ENCODE measurements around the gene POLD3.

POLD3 gene

GRCh38 chr11:74572349-74572748 is 20.0 kb upstream of the POLD3 start:
- no peaks in the 10 kb centered on the region for H3K36me3 ChIP-seq (ENCODE audit: insufficient read depth, insufficient read length, low read length)
- H3K9ac ChIP-seq (ENCODE audit: insufficient read length, low read depth) = no peak overlapping the region
- H3K9me3 ChIP-seq (ENCODE audit: insufficient read depth, low read length) = no peaks in the 10 kb centered on the region

GRCh38 chr11:74574563-74574962 is 17.8 kb upstream of the POLD3 start:
- H3K27me3 ChIP-seq (ENCODE audit: insufficient read depth, insufficient read length) = no peaks in the 10 kb centered on the region
- no peak overlapping the region for H3K4me3 ChIP-seq (ENCODE audit: insufficient read length, low read depth)
- TF ChIP-seq ZNF274 (IDR thresholded peaks at IDR 0.05; ENCODE audit: low read depth, low read length) = no peak
- TF ChIP-seq SUZ12 (IDR thresholded peaks at IDR 0.05; ENCODE audit: extremely low read depth, insufficient read depth, insufficient read length) = no peak
- no peak for TF ChIP-seq YY1 (IDR thresholded peaks at IDR 0.05; ENCODE audit: insufficient read depth, insufficient read length)
- no peaks in the 10 kb centered on the region for H3K9me3 ChIP-seq (ENCODE audit: insufficient read depth, low read length)
- H3K36me3 ChIP-seq (ENCODE audit: insufficient read depth, insufficient read length, low read length) = no peaks in the 10 kb centered on the region
- no peaks in the 10 kb centered on the region for H3K4me1 ChIP-seq (ENCODE audit: insufficient read depth, insufficient read length)
- no peak overlapping the region for H3K9ac ChIP-seq (ENCODE audit: insufficient read length, low read depth)
- DNase-seq (ENCODE audit: low read depth, low spot score) = no peak

More at GRCh38 chr11:74572349-74572748, 20.0 kb upstream of the POLD3 start:
- no peak for TF ChIP-seq ZNF274 (IDR thresholded peaks at IDR 0.05; ENCODE audit: low read depth, low read length)
- TF ChIP-seq SUZ12 (IDR thresholded peaks at IDR 0.05; ENCODE audit: extremely low read depth, insufficient read depth, insufficient read length) = no peak
- TF ChIP-seq YY1 (IDR thresholded peaks at IDR 0.05; ENCODE audit: insufficient read depth, insufficient read length) = no peak
- no peaks in the 10 kb centered on the region for H3K27me3 ChIP-seq (ENCODE audit: insufficient read depth, insufficient read length)
- DNase-seq (ENCODE audit: low read depth, low spot score) = no peak
- no peak overlapping the region for H3K4me3 ChIP-seq (ENCODE audit: insufficient read length, low read depth)
- H3K4me1 ChIP-seq (ENCODE audit: insufficient read depth, insufficient read length) = no peaks in the 10 kb centered on the region

DNA sequence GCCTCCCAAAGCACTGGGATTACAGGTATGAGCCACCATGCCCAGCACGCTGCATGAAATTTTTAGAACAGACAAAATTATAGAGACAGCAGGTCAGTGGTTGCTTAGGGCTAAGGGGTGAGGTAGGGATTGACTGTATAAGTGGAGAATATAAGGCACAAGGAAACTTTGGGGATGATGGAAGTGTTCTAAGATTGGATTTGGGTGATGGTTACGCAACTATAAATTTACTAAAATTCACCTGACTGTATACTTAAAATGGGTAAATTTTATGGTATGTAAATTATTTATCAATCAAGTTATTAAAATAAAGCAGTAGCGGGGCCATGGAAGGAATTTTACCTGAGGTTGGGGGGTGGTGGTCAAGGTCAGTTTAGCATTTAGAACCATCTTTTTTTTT is 16.4 kb upstream of the POLD3 start:
- no peak overlapping the region for H3K4me3 ChIP-seq (ENCODE audit: insufficient read length, low read depth)
- no peaks in the 10 kb centered on the region for H3K9me3 ChIP-seq (ENCODE audit: insufficient read depth, low read length)
- TF ChIP-seq YY1 (IDR thresholded peaks at IDR 0.05; ENCODE audit: insufficient read depth, insufficient read length) (no peak), SUZ12 (IDR thresholded peaks at IDR 0.05; ENCODE audit: extremely low read depth, insufficient read depth, insufficient read length) (no peak), ZNF274 (IDR thresholded peaks at IDR 0.05; ENCODE audit: low read depth, low read length) (no peak)
- no peak for DNase-seq (ENCODE audit: low read depth, low spot score)
- H3K4me1 ChIP-seq (ENCODE audit: insufficient read depth, insufficient read length) = no peaks in the 10 kb centered on the region
- H3K27me3 ChIP-seq (ENCODE audit: insufficient read depth, insufficient read length) = no peaks in the 10 kb centered on the region
- no peak overlapping the region for H3K9ac ChIP-seq (ENCODE audit: insufficient read length, low read depth)
- H3K36me3 ChIP-seq (ENCODE audit: insufficient read depth, insufficient read length, low read length) = no peaks in the 10 kb centered on the region

- Histone ChIP-seq H3K4me3 (ENCODE audit: insufficient read length, low read depth) (no peak overlapping the region), H3K36me3 (ENCODE audit: insufficient read depth, insufficient read length, low read length) (no peaks in the 10 kb centered on the region), H3K9ac (ENCODE audit: insufficient read length, low read depth) (no peak overlapping the region), H3K9me3 (ENCODE audit: insufficient read depth, low read length) (no peaks in the 10 kb centered on the region), H3K27me3 (ENCODE audit: insufficient read depth, insufficient read length) (no peaks in the 10 kb centered on the region), H3K4me1 (ENCODE audit: insufficient read depth, insufficient read length) (no peaks in the 10 kb centered on the region)
- no peak for TF ChIP-seq YY1 (IDR thresholded peaks at IDR 0.05; ENCODE audit: insufficient read depth, insufficient read length)
- no peak for TF ChIP-seq ZNF274 (IDR thresholded peaks at IDR 0.05; ENCODE audit: low read depth, low read length)
- TF ChIP-seq SUZ12 (IDR thresholded peaks at IDR 0.05; ENCODE audit: extremely low read depth, insufficient read depth, insufficient read length) = no peak
- DNase-seq (ENCODE audit: low read depth, low spot score) = no peak
These were observed 15.2 kb upstream of the POLD3 start for GRCh38 chr11:74577181-74577580.

DNA sequence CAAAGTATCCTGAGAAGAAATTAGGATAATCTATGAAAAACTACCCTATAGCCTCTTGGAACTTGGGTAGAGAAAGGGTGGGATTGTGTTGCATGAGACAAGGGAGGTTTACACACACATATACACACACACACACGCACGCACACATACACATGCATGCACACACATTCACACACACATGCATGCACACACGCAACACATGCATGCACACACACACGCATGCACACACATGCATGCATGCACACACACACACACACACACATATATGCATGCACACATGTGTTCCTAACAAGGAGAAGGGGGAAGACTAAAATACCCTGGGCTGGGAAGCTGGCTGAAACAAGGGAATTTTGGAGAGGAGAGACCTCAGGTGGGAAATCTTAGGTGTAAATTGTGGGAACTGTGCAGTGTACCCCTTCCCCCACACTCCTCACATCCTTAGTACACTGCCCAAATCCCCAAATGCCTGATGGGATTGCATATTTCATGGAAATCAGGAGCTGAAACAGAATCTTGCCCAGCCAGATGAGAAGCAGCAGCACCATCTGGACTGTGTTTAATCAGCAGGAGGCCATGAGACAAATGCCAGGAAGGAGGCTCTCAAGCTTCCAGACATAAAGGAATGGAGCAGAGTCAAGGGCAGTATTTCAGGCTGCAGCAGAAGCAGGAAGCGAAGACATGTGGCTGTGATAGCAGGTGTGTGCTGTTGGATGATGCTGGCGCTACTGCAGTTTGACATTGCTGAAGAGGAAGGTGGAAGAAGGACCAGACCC is 14.6 kb upstream of the POLD3 start:
- no peak for DNase-seq (ENCODE audit: low read depth, low spot score)
- no peaks in the 10 kb centered on the region for H3K27me3 ChIP-seq (ENCODE audit: insufficient read depth, insufficient read length)
- H3K9ac ChIP-seq (ENCODE audit: insufficient read length, low read depth) = no peak overlapping the region
- no peaks in the 10 kb centered on the region for H3K4me1 ChIP-seq (ENCODE audit: insufficient read depth, insufficient read length)
- no peaks in the 10 kb centered on the region for H3K9me3 ChIP-seq (ENCODE audit: insufficient read depth, low read length)
- H3K36me3 ChIP-seq (ENCODE audit: insufficient read depth, insufficient read length, low read length) = no peaks in the 10 kb centered on the region
- TF ChIP-seq YY1 (IDR thresholded peaks at IDR 0.05; ENCODE audit: insufficient read depth, insufficient read length) (no peak), ZNF274 (IDR thresholded peaks at IDR 0.05; ENCODE audit: low read depth, low read length) (no peak), SUZ12 (IDR thresholded peaks at IDR 0.05; ENCODE audit: extremely low read depth, insufficient read depth, insufficient read length) (no peak)
- H3K4me3 ChIP-seq (ENCODE audit: insufficient read length, low read depth) = no peak overlapping the region

- Histone ChIP-seq H3K4me1 (ENCODE audit: insufficient read depth, insufficient read length) (no peaks in the 10 kb centered on the region), H3K4me3 (ENCODE audit: insufficient read length, low read depth) (no peak overlapping the region), H3K9me3 (ENCODE audit: insufficient read depth, low read length) (no peaks in the 10 kb centered on the region), H3K27me3 (ENCODE audit: insufficient read depth, insufficient read length) (no peaks in the 10 kb centered on the region), H3K36me3 (ENCODE audit: insufficient read depth, insufficient read length, low read length) (no peaks in the 10 kb centered on the region), H3K9ac (ENCODE audit: insufficient read length, low read depth) (no peak overlapping the region)
- no peak for DNase-seq (ENCODE audit: low read depth, low spot score)
- TF ChIP-seq SUZ12 (IDR thresholded peaks at IDR 0.05; ENCODE audit: extremely low read depth, insufficient read depth, insufficient read length) (no peak), ZNF274 (IDR thresholded peaks at IDR 0.05; ENCODE audit: low read depth, low read length) (no peak), YY1 (IDR thresholded peaks at IDR 0.05; ENCODE audit: insufficient read depth, insufficient read length) (no peak)
These were observed 12.7 kb upstream of the POLD3 start for GRCh38 chr11:74579577-74580270.

DNA sequence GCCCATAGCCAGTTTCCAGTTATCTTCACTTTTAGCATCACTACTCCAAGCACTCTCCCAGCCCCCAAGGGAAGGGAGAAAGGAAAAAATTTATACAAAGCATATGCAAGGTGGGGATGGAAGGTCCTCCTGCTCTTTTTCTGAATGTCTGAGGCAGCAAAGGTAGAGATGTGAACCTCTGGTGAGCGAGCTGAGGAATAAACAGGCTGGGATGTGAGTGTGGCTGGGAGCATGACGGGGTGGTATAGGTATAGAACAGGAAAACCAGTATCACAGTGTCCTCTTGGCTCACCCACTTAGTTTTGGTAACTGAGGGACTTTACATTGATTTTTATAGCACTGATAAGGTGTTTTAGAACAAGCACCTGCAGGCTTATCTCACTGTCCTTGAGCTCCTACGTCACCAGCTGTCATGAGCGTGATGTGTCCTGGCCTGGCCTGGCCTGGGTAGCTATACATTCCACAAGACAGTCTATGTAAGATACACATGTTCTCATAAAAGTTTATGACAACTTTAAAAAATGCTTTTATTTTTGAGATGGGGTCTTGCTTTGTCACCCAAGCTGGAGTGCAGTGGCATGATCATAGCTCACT is 10.3 kb upstream of the POLD3 start:
- no peaks in the 10 kb centered on the region for H3K9me3 ChIP-seq (ENCODE audit: insufficient read depth, low read length)
- TF ChIP-seq SUZ12 (IDR thresholded peaks at IDR 0.05; ENCODE audit: extremely low read depth, insufficient read depth, insufficient read length) (no peak), YY1 (IDR thresholded peaks at IDR 0.05; ENCODE audit: insufficient read depth, insufficient read length) (no peak), ZNF274 (IDR thresholded peaks at IDR 0.05; ENCODE audit: low read depth, low read length) (no peak)
- no peak for DNase-seq (ENCODE audit: low read depth, low spot score)
- H3K4me3 ChIP-seq (ENCODE audit: insufficient read length, low read depth) = no peak overlapping the region
- no peaks in the 10 kb centered on the region for H3K36me3 ChIP-seq (ENCODE audit: insufficient read depth, insufficient read length, low read length)
- H3K27me3 ChIP-seq (ENCODE audit: insufficient read depth, insufficient read length) = no peaks in the 10 kb centered on the region
- no peaks in the 10 kb centered on the region for H3K4me1 ChIP-seq (ENCODE audit: insufficient read depth, insufficient read length)
- H3K9ac ChIP-seq (ENCODE audit: insufficient read length, low read depth) = no peak overlapping the region

Measured in NT2/D1 (cell line).